Body of pancreas (tissue), 4 donors: Measurements from ENCODE around the gene NDUFB4. TPM values are rescaled to one million over a fixed set of nuclear protein-coding genes. Genes with fewer than 3 reads are reported as not detected.
A peak's percentile ranks its signal among the peaks of the same experiment; 100 is the strongest.

Source experiments
- ATAC-seq: fragments of 150-250 bp; one replicate; pipeline ENCODE4 v1.9.1; 2016
- DNase-seq, 4 donors: peaks; one replicate each; pipeline ENCODE4 v3.0.0-alpha.2; 2019
- H3K27ac ChIP-seq, 4 donors: fragments of 200-600 bp; sonication (generic); 1 replicate in 3 of 4; 2 replicates in 1 of 4; pipeline versions ENCODE4 v1.5.1 to v1.6.1; 2016 to 2019; ENCODE audit warnings: mild to moderate bottlenecking in 1 of 4, mixed read lengths in 1 of 4, moderate library complexity in 1 of 4
- H3K27me3 ChIP-seq, 2 donors: fragments of 200-600 bp; sonication (generic); one replicate each; pipeline ENCODE4 v1.6.0; 2016; ENCODE audit warnings: mild to moderate bottlenecking in 1 of 2
- H3K36me3 ChIP-seq, 2 donors: fragments of 200-600 bp; sonication (generic); replicated peaks in 1 of 2; 2 replicates each; pipeline ENCODE4 v1.5.1; 2016; ENCODE audit warnings: low read depth in 2 of 2; ENCODE audit not compliant: insufficient read depth in 1 of 2
- H3K4me1 ChIP-seq: fragments of 200-600 bp; sonication (generic); one replicate; pipeline ENCODE4 v1.6.0; 2016
- H3K4me3 ChIP-seq, 2 donors: fragments of 200-600 bp; sonication (generic); 1 replicate in 1 of 2; 2 replicates in 1 of 2; pipeline ENCODE4 v1.5.1; 2016 to 2019
- H3K9me3 ChIP-seq, 3 donors: fragments of 200-600 bp; sonication (generic); 1 replicate in 2 of 3; 2 replicates in 1 of 3; pipeline ENCODE4 v1.5.1; 2016
- CTCF ChIP-seq, 7 experiments: fragments of 450-650 bp in 4 of 7; fragments of 200-600 bp in 3 of 7; sonication (generic) in 3 of 7; IDR thresholded peaks; one replicate each; pipeline ENCODE4 v1.5.1; 2016 to 2019; ENCODE audit warnings: antibody characterized with exemption in 7 of 7
- POLR2A ChIP-seq, 3 donors: fragments of 450-650 bp; IDR thresholded peaks; one replicate each; pipeline ENCODE4 v1.6.1; 2016; ENCODE audit warnings: antibody characterized with exemption in 3 of 3, mild to moderate bottlenecking in 2 of 3
- WGBS, 2 donors: methylation state at CpG; one replicate each; pipeline ENCODE4 v1.1.5; 2017; 5-methylcytosine and 5-hydroxymethylcytosine counted together
- intact Hi-C: fragments of 100-400 bp; cut with DNase I; formaldehyde crosslinking; loops from one replicate; pipeline ENCODE4 v1.15.1; 2023
- total RNA-seq, 2 donors: library from RNA; depleted of rRNA; stranded (reverse); fragments of >200 nt; gene quantifications; one replicate each; pipeline ENCODE4 v1.1.0, GENCODE V29; 2016

Gene NDUFB4
- total RNA-seq, 2 donors from 2014 or later: 15.8 to 60.7 TPM

DNA sequence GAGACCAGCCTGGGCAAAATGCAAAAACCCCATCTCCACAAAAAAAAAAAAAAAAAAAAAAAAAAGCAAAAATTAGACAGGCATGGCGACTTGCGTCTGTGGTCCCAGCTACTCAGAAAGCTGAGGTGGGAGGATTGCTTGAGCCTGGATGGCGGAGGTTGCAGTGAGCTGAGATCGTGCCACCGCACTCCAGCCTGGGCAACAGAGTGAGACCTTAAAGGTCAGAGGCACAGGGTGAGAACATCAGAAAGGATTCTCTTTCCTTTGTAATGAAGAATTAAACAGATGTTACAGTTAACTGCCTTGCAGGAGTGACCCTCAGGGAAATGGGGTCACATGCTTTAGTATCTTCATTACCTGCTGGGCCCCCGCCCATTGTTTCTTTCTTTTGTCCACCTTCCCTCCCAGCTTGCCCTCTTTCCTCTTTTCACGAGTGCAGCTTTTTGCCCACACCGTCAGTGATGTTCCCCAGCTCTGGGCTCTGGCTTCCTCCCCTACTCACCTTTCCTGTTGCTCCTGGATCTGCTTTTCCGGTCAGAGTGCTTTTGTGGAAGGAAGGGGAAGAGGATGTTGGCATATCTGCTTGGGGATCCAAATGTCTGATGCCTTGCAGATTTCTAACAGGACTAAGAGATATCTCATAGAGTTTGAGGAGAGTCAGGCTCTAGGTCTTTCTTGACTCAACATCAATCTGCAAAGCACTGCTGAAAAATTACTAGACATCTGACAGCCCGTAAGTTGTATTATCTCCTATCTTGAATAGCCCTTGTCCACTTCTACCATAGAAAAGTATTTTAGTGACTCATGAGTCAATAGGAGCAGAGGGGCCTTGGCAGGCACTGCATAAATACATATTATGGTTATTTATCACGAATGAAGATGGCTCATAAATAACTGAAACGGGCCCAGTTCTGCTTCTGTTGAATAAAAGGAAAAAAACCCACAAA, 35.6 kb upstream of the NDUFB4 start:
- no peak for TF ChIP-seq POLR2A (IDR thresholded peaks at IDR 0.05)
- TF ChIP-seq CTCF (IDR thresholded peaks at IDR 0.05): no peak

DNA sequence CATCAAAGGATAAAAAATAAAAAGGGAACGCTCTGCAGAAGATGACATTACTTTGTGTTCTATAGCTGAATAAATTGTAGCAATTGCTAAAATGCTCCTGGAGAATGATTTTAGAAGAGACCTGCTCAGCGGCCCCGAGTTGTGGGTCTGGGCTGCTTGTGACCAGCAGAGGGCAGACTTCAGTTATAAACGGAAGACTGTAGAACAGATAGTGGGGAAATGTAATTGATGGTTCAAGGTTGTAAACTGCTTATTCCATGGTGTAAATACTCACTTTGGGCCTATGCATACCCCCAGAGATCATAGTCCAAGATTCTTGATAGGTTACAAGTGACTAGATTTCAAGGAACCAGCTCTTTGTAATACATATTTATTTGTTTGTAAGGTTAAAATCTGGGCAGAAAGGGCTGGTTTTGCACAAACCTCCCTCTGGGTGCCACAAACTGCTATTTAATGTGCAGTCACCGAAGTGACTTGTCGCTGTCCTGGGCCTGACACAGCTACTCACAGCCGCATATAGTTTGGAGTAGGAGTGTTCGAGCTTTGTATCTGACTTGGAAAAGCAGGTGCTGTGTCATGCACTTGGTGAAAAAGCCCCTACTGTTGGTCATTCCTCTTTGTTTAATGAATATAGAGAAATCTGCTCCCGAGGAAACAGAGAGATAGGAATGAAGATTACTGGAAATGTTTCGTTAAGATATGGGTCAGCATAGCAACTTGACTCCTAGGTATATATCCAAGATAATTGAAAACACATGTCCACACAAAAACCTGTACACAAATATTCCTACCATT, 34.7 kb upstream of the NDUFB4 start:
- intact Hi-C loops: loop anchor here (10.0 kb wide), 1 partner anchor 233 kb away; no protein-coding TSS in a partner anchor
- Histone ChIP-seq H3K4me1 (peaks cover 29% of the 10 kb centered on the region), H3K27ac (no peak overlapping the region), H3K27me3 (no peaks in the 10 kb centered on the region), H3K9me3 (no peaks in the 10 kb centered on the region), H3K36me3 (no peaks in the 10 kb centered on the region), H3K4me3 (no peak overlapping the region)
- 16 to 20% methylated on average over 10 of the region's 10 CpGs for WGBS, 2 donors
- ATAC-seq: peak; percentile 55
- TF ChIP-seq CTCF (IDR thresholded peaks at IDR 0.05) (peak; percentile 59 to 97 (median 77)), POLR2A (IDR thresholded peaks at IDR 0.05) (no peak)
- peak; percentile 74 to 83 (median 77) for DNase-seq

More for the DNA sequence above, 35.6 kb upstream of the NDUFB4 start:
- Histone ChIP-seq H3K9me3 (no peaks in the 10 kb centered on the region), H3K27ac (no peak overlapping the region), H3K4me1 (peaks cover 38% of the 10 kb centered on the region), H3K4me3 (no peak overlapping the region), H3K27me3 (no peaks in the 10 kb centered on the region), H3K36me3 (no peaks in the 10 kb centered on the region)
- WGBS, 2 donors: 79 to 82% methylated on average over 12 of the region's 12 CpGs
- no peak for DNase-seq
- intact Hi-C loops: loop anchor here (10.0 kb wide), 1 partner anchor 234 kb away; no protein-coding TSS in a partner anchor
- ATAC-seq: no peak

GRCh38 chr3:120563356-120564022, 32.6 kb upstream of the NDUFB4 start:
- no peak for TF ChIP-seq CTCF (IDR thresholded peaks at IDR 0.05)
- TF ChIP-seq POLR2A (IDR thresholded peaks at IDR 0.05): no peak
- Histone ChIP-seq H3K4me3 (no peak overlapping the region), H3K36me3 (no peaks in the 10 kb centered on the region), H3K4me1 (peaks cover 14% of the 10 kb centered on the region), H3K27me3 (no peaks in the 10 kb centered on the region), H3K27ac (no peak overlapping the region), H3K9me3 (no peaks in the 10 kb centered on the region)
- ATAC-seq (no peak), DNase-seq (no peak)
- WGBS, 2 donors: 79 to 88% methylated on average over 5 of the region's 5 CpGs
- intact Hi-C loops: loop anchor here (10.0 kb wide), 1 partner anchor 231 kb away; no protein-coding TSS in a partner anchor

DNA sequence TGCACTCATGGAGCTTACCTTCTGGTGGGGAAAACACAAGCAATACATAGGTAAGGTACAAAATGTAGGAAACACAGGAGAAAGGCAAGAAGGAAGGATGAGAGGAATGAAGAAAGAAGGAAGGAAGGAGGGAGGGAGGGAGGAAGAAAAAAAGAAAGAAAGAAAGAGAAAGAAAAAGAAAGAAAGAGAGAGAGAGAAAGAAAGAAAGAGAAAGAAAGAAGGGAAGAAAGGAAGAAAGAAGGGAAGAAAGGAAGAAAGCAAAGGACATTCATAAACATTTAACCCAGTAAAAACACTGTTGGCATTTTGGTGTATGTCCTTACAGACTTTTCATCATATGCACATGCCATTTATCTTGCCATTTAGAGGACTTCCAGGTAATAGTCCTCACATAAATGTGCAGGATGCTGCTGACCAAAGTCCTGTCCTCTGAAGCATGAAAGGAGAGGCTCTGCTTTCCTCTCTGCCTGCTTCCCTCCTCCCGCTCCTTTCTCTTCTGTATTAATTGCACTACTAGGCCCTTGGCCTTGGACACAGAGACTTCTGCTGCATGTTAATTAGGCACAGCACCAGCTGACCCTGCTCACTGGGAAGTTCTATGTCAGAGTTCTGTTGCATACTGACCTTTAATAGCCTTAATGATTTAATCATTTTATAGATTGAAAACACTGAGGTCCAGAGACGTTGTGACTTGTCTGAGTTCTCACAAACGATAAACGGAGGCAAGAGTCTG, 29.7 kb upstream of the NDUFB4 start:
- peaks cover 5% of the 10 kb centered on the region for H3K4me1 ChIP-seq
- H3K4me3 ChIP-seq: no peak overlapping the region
- intact Hi-C loops: loop anchor here (10.0 kb wide), 1 partner anchor 228 kb away; no protein-coding TSS in a partner anchor
- no peak for ATAC-seq
- 43 to 59% methylated on average over 4 of the region's 4 CpGs for WGBS, 2 donors
- no peaks in the 10 kb centered on the region for H3K36me3 ChIP-seq
- TF ChIP-seq CTCF (IDR thresholded peaks at IDR 0.05): no peak
- no peak for TF ChIP-seq POLR2A (IDR thresholded peaks at IDR 0.05)
- no peak for DNase-seq
- H3K27ac ChIP-seq: no peak overlapping the region
- H3K9me3 ChIP-seq: no peaks in the 10 kb centered on the region
- no peaks in the 10 kb centered on the region for H3K27me3 ChIP-seq
